GM12801 (cell line): ENCODE measurements around the gene ZC3H12D.

Source experiments
- TF ChIP-seq, protein P1 (sequence below): IDR thresholded peaks from one replicate; pipeline ENCODE4 v1.5.1; 2011; ENCODE audit warnings: control low read depth; ENCODE audit not compliant: insufficient read length; ENCODE audit errors: extremely low read depth

The ZC3H12D gene

DNA sequence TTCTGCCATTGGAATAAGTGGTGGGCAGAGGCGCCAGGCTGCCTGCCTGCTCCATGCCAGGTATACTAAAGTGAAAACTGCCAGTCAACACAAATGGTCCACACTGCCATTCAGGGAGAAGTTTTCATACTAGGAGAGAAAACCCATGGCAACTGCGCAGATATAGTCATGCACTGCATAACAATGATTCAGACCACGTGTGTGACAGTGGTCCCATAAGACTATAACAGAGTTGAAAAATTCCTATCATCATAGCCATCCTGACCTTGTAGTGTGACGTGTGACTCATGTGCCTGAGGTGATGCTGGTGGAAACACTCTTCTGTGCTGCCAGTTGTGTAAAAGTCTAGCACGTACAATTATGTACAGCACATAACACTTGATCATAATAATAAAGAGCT, 25.1 kb downstream of the ZC3H12D start:
- TF ChIP-seq, protein P1, sequence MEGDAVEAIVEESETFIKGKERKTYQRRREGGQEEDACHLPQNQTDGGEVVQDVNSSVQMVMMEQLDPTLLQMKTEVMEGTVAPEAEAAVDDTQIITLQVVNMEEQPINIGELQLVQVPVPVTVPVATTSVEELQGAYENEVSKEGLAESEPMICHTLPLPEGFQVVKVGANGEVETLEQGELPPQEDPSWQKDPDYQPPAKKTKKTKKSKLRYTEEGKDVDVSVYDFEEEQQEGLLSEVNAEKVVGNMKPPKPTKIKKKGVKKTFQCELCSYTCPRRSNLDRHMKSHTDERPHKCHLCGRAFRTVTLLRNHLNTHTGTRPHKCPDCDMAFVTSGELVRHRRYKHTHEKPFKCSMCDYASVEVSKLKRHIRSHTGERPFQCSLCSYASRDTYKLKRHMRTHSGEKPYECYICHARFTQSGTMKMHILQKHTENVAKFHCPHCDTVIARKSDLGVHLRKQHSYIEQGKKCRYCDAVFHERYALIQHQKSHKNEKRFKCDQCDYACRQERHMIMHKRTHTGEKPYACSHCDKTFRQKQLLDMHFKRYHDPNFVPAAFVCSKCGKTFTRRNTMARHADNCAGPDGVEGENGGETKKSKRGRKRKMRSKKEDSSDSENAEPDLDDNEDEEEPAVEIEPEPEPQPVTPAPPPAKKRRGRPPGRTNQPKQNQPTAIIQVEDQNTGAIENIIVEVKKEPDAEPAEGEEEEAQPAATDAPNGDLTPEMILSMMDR: no peak

DNA sequence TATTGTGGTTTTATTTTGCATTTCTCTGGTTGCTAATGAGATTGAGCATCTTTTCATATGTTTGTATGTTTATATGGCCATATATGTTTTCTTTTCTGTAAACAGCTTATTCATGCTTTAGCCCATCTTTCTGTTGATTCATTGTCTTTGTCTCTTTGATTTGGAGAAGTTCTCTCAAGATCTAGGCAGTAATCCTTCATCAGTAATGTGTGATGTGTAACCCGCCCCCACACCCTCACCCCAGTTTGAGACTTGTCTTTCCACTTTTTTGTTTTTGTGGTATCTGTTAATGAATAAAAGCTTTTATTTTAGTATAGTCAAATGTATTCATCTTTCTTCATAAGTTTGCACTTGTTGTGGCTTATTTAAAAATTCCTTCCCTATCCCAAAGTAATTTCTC, 26.0 kb downstream of the ZC3H12D start:
- TF ChIP-seq, protein P1: no peak

DNA sequence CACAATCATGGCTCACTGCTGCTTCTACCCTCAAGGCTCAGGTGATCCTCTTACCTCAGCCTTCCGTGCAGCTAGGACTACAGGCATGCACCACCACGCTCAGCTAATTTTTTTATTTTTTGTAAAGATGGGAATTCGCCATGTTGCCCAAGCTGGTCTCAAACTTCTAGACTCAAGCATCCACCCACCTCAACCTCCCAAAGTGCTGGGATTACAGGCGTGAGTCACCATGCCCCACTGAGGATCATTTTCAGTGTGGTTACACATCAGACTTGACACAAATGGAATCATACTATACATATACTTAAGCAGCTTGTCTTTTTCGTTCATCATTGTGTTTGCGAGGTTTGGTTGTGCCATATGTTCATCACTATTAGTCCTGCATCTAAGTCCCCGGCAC, 26.6 kb downstream of the ZC3H12D start:
- TF ChIP-seq, protein P1: no peak

DNA sequence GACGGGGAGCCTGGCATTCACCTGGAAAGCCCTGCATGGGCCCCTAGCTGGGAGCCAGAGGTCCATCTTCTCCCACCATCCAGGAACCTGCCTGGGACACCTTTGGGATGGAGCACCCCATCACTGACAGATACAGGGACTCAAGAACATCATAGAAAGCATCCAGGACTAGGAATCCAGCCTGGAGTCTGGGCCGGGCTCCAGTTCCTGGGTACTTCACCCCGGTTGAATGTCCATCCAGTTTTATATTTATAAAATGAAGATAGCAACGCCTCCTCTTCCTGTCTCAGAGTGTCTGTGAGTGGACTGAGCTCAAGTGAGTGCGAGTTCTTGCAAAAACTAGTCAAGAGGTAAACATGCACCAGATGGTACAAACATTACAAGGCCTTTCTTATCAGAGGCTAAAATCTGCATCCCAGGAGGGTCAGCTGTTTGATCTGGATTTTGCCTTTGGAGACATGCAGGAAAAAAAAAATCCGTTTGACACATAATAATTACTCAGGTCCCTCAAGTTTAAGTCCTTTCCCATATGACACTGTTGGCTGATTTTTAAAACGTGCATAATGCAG, 27.4 kb downstream of the ZC3H12D start:
- TF ChIP-seq, protein P1: no peak

DNA sequence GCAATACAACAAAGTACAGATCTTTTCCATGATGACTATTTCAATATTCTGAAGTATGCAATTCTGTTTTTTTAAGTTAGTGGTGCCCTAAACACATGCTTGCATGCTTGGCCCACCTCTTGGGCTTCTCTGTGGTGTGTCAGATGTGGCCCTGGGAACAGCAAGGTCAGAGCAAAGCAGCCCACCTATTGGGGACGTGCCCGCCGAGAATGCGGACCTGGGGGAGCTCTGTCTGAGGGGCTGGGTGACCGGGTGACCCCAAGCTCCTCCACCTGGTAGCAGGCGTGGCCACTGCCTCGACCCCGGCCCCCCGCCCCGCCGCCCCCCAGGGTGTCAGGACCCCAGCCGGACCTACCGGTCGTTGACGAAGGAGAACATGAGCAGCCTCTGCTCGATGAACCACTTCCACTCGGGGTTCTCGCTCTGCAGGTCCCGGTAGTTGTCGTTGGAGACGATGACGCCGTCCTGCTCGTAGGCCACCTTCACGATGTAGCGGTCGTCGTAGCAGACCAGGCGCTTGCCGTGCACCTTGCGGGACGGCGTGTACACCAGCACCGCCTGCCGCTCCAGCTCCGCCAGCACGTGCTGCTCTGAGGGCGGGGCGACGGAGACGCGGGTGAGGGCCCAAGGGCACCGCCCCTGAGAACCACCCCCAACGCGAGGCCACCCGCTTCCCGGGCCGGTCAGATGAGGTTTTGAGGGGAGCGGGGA, 28.3 kb downstream of the ZC3H12D start:
- TF ChIP-seq, protein P1: no peak

DNA sequence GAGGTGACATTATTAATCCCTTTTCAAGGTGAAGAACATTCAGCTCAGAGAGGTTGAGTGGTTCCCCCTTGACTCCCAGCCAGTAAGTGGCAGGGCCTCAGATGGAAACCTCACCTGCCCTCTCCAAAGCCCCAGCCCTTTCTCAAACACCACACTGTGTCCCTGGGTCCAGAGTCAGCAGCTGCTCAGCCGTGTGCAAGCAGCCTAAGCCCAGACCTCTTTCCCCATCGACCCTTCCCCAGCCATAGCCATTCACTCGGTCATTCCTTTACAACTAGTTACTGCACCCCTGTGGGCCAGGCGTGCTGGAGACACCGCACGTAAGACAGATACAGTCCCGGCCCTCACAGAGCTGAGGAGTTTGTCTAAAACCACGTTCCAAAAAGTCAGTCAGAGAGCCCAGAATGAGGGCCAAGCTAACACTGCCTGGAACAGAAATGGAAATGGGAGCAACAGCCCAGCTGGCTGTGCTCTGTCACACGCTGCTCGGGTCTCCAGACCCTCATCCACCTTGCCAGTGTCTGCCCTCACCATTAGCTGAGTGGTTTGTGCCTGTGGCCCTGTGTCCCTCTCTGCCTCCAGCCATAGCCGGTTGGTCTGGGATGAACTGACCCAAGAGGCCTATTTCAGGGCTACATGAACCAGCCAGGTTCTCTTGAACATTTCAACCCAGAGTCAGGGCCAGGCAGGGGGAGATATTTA, 29.6 kb downstream of the ZC3H12D start:
- TF ChIP-seq, protein P1: no peak

DNA sequence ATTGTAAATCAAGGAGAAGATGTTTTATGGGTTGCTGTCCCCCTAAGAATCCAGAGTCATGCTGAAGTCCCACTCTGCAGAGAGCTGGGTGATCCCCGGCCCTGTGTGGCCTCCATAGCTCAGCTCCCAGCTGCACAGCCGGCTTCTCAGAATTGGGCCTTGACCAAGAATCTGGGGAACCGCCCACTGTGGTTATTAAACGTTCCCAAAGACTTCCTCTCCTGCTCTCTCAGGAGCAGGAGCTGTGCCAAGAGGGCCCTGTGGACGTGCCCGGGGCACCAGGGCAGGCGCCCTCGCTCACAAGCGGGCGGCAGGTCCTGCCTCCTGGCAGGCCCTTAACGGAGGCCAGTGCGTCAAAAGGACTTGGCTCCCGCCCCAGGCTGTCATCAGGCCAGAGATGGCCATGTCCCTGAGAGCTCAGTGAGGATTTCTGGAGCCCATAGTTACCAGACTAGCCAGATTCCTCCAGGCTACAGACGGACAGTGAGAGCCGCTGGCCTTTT, 30.4 kb downstream of the ZC3H12D start:
- TF ChIP-seq, protein P1: no peak
